ENCODE data around the gene GCAT. TPM values are rescaled to one million over a fixed set of nuclear protein-coding genes. Genes with fewer than 3 reads are reported as not detected.
A peak's percentile ranks its signal among the peaks of the same experiment; 100 is the strongest.

The GCAT gene
- total RNA-seq, 1 donor from 2014 or later: 8.8 TPM

- peak overlapping the region; percentile 73 for H3K4me3 ChIP-seq
- ATAC-seq (no peak), DNase-seq (no peak)
- intact Hi-C loops (cut with DNase I): no loop called here
- H3K27ac ChIP-seq: peak overlapping the region; percentile 91
- no peaks in the 10 kb centered on the region for H3K27me3 ChIP-seq
- H3K36me3 ChIP-seq: peaks cover 1% of the 10 kb centered on the region
- peaks cover 10% of the 10 kb centered on the region for H3K4me1 ChIP-seq
- TF ChIP-seq CTCF (IDR thresholded peaks at IDR 0.05): no peak
- H3K9me3 ChIP-seq: no peaks in the 10 kb centered on the region
Measured at GRCh38 chr22:37844904-37845329, 37.2 kb downstream of the GCAT start.

GRCh38 chr22:37846433-37846832 is 38.7 kb downstream of the GCAT start:
- no peak for TF ChIP-seq CTCF (IDR thresholded peaks at IDR 0.05)
- Histone ChIP-seq H3K27ac (no peak overlapping the region), H3K36me3 (peaks cover 10% of the 10 kb centered on the region), H3K4me1 (peaks cover 22% of the 10 kb centered on the region), H3K4me3 (no peak overlapping the region), H3K27me3 (no peaks in the 10 kb centered on the region), H3K9me3 (no peaks in the 10 kb centered on the region)
- ATAC-seq (no peak), DNase-seq (no peak)
- intact Hi-C loops (cut with DNase I): no loop called here

- H3K4me1 ChIP-seq: peaks cover 14% of the 10 kb centered on the region
- DNase-seq: no peak
Measured at GRCh38 chr22:37848587-37849088, 40.9 kb downstream of the GCAT start.

GRCh38 chr22:37849089-37849751 is 41.5 kb downstream of the GCAT start, which contains the start of gene EIF3L:
TSS of gene EIF3L (plus strand) at chr22:37849419. CDS start at chr22:37849450, 31 bp downstream.
- Histone ChIP-seq H3K4me3 (peak within 1 kb of the TSS; percentile 66), H3K27me3 (no peaks in the 10 kb centered on the region), H3K4me1 (peaks cover 14% of the 10 kb centered on the region), H3K9me3 (no peaks in the 10 kb centered on the region), H3K36me3 (peaks cover 37% of the 10 kb centered on the region), H3K27ac (peak within 1 kb of the TSS; percentile 92)
- ATAC-seq (peak; percentile 93), DNase-seq (peak; percentile 95)
- no peak for TF ChIP-seq CTCF (IDR thresholded peaks at IDR 0.05)
- intact Hi-C loops (cut with DNase I): no loop called here

More at GRCh38 chr22:37848587-37849088, 40.9 kb downstream of the GCAT start:
- Histone ChIP-seq H3K36me3 (peaks cover 32% of the 10 kb centered on the region), H3K27me3 (no peaks in the 10 kb centered on the region), H3K4me3 (peak overlapping the region; percentile 66), H3K27ac (peak overlapping the region; percentile 92), H3K9me3 (no peaks in the 10 kb centered on the region)
- ATAC-seq: no peak
- intact Hi-C loops (cut with DNase I): no loop called here
- no peak for TF ChIP-seq CTCF (IDR thresholded peaks at IDR 0.05)

- intact Hi-C loops (cut with DNase I): no loop called here
- no peak overlapping the region for H3K4me3 ChIP-seq
- no peaks in the 10 kb centered on the region for H3K27me3 ChIP-seq
- H3K36me3 ChIP-seq: peaks cover 53% of the 10 kb centered on the region
- ATAC-seq (no peak), DNase-seq (no peak)
- H3K27ac ChIP-seq: no peak overlapping the region
- no peaks in the 10 kb centered on the region for H3K9me3 ChIP-seq
- TF ChIP-seq CTCF (IDR thresholded peaks at IDR 0.05): no peak
- H3K4me1 ChIP-seq: peaks cover 14% of the 10 kb centered on the region
Measured at GRCh38 chr22:37850801-37851200, 43.1 kb downstream of the GCAT start.

Measured in upper lobe of right lung (tissue), 1 donor.